ENCODE results near the gene CFAP52.

DNA sequence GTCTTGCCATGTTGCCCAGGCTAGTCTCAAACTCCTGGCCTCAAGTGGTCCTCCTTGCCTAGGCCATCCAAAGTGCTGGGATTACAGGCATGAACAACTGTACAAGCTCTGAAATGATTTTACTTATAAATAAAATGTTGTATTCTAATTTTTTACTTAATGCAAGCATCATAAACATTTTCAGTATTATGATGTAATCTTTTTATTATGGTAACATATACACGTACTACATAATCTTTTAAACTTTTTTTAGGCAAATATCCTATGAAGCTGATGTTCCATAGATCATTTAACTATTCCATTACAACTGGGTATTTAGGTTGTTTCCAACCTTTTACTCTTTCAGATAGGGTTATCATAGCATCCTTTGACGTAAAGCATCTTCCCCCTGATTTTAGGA, 35.1 kb downstream of the CFAP52 start:
- TF ChIP-seq, protein P1, sequence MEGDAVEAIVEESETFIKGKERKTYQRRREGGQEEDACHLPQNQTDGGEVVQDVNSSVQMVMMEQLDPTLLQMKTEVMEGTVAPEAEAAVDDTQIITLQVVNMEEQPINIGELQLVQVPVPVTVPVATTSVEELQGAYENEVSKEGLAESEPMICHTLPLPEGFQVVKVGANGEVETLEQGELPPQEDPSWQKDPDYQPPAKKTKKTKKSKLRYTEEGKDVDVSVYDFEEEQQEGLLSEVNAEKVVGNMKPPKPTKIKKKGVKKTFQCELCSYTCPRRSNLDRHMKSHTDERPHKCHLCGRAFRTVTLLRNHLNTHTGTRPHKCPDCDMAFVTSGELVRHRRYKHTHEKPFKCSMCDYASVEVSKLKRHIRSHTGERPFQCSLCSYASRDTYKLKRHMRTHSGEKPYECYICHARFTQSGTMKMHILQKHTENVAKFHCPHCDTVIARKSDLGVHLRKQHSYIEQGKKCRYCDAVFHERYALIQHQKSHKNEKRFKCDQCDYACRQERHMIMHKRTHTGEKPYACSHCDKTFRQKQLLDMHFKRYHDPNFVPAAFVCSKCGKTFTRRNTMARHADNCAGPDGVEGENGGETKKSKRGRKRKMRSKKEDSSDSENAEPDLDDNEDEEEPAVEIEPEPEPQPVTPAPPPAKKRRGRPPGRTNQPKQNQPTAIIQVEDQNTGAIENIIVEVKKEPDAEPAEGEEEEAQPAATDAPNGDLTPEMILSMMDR (conservative IDR thresholded peaks at IDR 0.05), result no peak
- no peak for TF ChIP-seq EZH2 (IDR thresholded peaks at IDR 0.05; ENCODE audit: low read depth)
